Measurements from ENCODE around the gene TMEM130. TPM values are rescaled to one million over a fixed set of nuclear protein-coding genes. Genes with fewer than 3 reads are reported as not detected.
A peak's percentile ranks its signal among the peaks of the same experiment; 100 is the strongest.

TMEM130 gene, protein sequence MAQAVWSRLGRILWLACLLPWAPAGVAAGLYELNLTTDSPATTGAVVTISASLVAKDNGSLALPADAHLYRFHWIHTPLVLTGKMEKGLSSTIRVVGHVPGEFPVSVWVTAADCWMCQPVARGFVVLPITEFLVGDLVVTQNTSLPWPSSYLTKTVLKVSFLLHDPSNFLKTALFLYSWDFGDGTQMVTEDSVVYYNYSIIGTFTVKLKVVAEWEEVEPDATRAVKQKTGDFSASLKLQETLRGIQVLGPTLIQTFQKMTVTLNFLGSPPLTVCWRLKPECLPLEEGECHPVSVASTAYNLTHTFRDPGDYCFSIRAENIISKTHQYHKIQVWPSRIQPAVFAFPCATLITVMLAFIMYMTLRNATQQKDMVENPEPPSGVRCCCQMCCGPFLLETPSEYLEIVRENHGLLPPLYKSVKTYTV
- 0.37 and 6.2 TPM in 2 replicates for total RNA-seq (2014; rRNA removed; shearing (Covaris generic))

DNA sequence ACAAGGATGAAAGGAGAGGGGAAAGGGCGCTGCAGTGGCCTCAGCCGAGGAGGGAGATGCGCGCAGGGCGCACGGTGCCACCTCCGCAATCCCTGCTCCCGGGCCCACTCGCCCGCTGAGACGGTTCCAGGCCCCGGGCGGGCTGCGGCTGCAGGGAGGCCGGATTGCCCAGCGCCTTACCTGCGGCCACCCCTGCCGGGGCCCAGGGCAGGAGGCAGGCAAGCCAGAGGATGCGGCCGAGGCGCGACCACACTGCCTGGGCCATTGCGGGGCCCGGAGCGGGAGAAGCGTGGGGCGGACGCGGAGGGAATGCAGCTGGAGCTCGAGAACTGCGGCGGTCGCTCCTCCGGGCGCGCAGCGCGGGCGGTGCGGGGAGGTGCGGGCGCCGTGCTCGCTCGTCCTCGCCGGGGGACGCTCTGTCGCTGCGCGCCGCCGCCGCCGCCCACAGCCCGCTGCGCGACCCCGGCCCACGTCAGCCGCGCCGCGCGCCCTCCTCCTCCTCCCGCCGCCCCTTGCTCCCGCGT lies at the start of gene TMEM130:
TMEM130 (minus strand) TSS at position 418 of the 524 bp plus-strand sequence; CDS start at position 265, 153 bp downstream.
- no peak for DNase-seq (ENCODE audit: low read depth)

DNA sequence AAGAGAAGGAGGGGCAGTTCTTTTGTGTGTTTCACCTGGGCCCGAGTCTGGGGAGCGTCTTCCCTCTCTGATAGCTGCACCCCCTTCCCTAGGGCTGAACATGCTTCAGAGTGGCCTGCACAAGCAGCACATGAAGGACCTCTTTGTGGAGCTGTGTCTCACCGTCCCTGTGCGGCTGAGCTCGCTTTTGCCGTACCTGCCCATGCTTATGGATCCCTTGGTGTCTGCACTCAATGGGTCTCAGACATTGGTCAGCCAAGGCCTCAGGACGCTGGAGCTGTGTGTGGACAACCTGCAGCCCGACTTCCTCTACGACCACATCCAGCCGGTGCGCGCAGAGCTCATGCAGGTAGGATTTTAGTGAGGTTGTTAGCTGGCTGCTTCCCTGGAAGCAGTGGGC lies 47.5 kb upstream of the TMEM130 start:
- no peak for DNase-seq (ENCODE audit: low read depth)

DNA sequence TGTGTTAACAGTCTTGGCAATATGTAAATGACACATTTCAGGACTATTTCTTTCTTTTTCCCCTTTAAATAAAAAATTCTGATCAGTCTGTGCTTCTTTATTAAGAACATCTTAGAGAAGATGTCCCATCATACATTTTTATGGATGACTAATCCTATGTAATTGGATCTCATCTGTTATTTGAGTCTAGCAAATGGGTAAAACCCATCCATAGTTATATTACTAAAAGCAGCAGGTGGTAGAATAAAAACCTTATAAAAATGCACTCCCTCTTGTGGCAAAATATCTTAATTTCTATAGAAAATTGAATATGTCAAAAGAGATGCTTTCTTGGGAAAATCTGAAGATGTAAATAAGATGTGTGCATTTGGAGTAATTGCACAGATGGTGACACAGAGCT lies 43.8 kb upstream of the TMEM130 start:
- DNase-seq (ENCODE audit: low read depth), result peak; percentile 9

DNA sequence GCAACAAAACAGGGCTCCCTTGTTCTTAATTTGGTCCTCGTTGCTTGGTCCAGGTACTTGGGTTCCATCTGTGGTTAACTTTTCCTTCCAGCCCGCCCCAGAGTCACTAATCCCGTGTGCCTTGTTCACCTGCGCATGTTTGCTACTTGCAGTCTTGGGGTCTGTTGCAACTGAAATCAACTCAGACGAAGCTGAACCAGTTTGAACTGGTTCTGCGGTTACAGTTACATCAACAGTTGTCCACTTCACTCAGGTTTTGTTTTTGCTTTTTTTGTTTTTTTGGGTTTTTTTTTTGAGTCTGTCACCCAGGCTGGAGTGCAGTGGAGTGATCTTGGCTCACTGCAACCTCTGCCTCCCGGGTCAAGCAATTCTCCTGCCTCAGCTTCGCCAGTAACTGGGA lies 43.2 kb upstream of the TMEM130 start:
- DNase-seq (ENCODE audit: low read depth), result no peak

DNA sequence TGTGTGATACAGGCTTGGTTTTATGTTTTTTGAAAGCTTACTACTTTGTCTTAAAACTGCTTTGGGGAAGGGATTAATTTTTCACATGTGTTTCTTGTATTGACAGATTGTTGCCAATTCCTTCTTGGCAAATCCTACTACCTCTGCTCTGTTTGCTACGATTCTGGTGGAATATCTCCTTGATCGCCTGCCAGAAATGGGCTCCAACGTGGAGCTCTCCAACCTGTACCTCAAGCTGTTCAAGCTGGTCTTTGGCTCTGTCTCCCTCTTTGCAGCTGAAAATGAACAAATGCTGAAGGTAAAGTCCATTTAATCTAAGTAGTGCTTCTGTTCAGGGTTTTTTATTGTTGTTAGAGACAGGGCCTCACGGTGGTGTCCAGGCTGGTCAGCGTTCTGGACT lies 42.1 kb upstream of the TMEM130 start:
- no peak for DNase-seq (ENCODE audit: low read depth)

DNA sequence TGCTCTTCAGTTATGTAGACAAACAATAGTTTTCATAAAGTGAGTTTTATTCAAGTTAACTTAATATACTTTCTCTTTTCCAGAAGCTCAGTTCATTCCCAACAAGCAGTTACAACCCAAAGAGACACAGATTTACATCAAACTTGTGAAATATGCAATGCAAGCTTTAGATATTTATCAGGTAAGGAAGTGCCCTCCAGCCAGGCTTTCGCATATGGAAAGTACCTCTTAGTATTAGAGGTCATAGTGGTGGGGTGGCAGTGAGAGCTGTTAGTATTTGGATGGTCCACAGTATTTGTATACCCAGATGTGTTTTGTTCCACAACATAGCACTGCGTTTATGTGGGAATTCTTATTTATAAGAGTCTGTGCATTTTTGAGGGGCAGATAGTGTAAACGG lies 40.6 kb upstream of the TMEM130 start:
- DNase-seq (ENCODE audit: low read depth), result no peak

DNA sequence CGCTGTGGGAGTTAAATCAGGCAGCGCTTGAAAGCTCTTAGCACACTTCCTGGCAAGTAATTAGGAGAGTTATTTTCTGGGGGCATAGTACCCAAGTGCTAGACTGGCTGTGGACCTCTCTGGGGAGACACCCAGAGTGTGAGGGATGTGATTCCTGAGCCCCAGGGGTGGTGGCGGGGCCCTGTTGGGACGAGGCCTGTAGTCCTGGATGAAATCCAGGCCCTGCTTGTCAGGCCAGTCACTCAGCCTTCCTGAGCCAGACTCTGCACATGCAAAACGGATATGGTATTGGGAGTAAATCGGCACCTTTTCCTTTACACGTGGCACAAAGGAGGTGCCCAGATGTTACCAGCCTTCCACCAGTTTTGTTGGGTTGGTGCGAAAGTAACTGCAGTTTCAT lies 39.7 kb upstream of the TMEM130 start:
- no peak for DNase-seq (ENCODE audit: low read depth)

DNA sequence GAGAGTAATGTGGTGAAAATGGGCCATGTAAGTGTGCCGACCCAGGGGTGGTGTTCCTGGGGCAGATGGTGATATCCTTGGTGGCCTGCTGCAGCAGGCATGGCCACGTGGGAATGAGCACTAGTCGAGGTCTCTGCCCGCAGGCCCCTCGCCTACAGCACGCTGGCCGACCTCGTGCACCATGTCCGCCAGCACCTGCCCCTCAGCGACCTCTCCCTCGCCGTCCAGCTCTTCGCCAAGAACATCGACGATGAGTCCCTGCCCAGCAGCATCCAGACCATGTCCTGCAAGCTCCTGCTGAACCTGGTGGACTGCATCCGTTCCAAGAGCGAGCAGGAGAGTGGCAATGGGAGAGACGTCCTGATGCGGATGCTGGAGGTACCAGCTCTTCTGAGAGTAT lies 38.8 kb upstream of the TMEM130 start:
- DNase-seq (ENCODE audit: low read depth), result no peak

DNA sequence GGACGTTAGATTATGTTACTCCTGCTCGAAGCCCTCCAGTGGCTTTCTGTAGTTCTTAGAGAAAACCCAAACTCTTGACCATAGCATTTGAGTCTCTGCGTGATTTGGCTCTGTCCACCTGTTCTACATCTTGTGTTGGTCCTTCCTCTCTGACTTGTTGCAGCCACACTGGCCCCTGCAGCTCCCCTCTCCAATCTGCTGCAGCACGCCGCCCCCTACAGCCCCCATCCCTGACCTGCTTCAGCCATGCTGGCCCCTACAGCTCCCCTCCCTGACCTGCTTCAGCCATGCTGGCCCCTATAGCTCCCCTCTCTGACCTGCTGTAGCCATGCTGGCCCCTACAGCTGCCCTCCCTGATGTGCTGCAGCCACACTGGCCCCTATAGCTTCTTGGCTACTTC lies 37.8 kb upstream of the TMEM130 start:
- DNase-seq (ENCODE audit: low read depth), result no peak

DNA sequence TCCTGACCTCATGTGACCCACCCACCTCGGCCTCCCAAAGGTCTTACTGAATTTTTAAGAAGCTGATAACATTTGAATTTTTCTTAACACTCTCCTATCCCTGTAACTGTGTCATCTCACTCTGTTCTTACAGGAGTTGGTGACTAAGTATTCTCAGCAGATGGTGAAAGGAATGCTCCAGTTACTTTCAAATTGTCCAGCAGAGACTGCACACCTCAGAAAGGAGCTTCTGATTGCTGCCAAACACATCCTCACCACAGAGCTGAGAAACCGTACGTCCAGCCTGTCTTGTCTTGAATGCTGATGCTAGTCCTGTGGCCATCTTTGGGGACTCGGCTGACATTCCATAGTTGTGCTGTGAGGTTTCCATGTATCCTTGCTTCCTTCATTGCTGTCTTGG lies 33.4 kb upstream of the TMEM130 start:
- no peak for DNase-seq (ENCODE audit: low read depth)

DNA sequence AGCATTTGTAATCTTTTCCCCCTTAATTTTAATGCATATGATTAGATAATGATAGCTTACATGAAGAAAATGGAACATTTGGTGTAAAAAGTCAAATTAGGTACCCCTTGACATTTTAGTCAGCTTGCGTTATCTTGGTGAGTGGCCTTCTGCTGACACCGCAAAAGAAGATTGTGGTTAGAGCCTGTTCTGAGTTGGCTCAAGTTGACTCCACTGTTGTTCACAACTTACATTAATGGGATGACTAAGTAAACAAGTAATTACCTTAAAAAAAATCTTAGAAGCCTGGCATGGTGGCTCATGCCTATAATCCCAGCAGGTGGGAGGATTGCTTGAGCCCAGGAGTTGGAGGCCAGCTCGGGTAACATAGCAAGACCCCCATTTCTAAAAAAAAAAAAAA lies 32.7 kb upstream of the TMEM130 start:
- DNase-seq (ENCODE audit: low read depth), result no peak

DNA sequence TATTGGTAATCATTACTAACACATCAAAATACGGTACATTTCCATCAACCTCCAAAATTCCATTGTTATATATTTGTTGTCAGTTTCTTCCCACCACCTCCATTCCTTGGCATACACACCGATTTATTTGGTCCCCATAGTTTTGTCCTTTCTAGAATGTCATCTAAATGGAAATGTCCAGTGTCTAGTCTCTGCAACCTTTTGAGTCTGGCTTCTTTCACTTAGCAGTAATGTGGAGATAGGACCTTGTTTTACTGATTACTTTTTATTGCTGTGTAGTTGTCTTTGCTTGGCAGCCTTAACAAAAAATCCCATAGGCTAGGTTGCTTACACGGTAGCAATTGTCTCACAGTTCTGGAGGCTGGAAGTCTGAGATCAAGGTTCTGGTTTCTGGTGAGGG lies 31.0 kb upstream of the TMEM130 start:
- DNase-seq (ENCODE audit: low read depth), result no peak

DNA sequence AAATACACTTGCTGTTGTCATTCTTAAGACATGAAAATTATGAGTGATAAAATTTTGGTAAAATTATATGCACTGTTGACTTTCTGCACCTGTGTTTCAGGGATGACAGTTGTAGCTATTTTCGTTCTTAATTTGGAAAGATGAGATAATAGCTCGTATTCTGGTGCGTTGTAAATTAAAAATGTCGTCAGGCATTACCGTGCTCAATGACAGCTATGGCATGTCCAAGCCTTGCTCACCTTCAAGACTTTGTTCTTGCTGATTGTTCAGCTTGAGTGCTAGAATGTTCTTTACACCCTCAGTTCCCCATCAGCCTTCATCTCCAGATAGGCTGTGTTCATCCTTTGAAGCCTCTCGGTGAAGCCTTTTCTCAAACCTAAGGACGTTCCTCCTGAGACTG lies 30.0 kb upstream of the TMEM130 start:
- DNase-seq (ENCODE audit: low read depth), result no peak

DNA sequence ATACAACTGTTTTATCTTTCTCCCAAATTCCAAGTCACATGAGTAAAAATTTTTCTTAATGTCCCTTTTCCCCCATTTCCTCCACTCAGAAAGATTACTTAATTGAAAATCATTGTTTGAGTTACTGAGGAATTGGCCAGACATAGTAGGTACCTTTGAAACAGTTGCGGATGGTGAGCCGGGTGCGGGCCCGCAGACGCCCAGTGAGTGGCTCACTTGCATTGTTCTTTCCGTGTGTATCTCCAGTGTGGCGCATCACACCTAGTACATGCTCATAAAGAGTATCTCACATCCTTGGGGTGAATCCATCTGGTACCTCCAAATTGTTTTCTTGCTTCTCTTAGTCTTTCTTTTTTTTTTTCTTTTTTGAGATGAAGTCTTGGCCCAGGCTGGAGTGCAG lies 22.8 kb upstream of the TMEM130 start:
- no peak for DNase-seq (ENCODE audit: low read depth)

DNA sequence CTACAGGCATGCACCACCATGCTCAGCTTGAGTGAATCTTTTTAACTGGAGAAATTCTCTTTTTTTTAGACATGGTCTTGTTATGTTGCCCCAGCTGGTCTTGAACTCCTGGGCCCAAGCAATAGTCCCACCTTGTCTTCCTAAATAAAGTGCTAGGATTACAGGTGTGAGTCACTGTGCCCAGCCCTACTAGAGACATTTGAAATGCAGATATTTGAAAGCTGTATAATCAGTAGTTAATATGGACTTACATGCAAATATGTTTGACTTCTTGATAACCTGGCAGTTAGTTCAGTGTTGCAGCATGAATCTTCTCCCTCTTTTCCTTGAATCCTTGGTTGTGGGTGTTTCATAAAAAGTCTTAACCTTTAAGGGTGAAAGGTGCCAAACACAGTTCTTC lies 17.2 kb upstream of the TMEM130 start:
- DNase-seq (ENCODE audit: low read depth), result no peak

DNA sequence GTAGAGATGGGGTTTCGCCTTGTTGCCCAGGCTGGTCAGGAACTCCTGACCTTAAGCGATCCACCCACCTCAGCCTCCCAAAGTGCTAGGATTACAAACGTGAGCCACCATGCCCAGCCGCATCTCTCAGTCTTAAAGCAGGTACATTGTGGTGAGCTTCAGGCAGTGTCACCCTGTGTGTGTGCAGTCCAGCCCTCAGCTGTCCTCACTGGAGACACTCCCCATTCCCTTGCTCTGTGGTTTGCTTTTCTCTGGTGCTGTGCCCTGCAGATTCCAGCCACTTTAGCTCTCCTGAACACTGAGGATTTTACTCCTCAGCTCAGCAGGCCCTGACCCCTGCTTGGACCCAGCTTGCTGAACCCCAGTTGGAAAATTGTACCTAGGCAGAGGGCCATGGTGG lies 14.6 kb upstream of the TMEM130 start:
- DNase-seq (ENCODE audit: low read depth), result no peak

DNA sequence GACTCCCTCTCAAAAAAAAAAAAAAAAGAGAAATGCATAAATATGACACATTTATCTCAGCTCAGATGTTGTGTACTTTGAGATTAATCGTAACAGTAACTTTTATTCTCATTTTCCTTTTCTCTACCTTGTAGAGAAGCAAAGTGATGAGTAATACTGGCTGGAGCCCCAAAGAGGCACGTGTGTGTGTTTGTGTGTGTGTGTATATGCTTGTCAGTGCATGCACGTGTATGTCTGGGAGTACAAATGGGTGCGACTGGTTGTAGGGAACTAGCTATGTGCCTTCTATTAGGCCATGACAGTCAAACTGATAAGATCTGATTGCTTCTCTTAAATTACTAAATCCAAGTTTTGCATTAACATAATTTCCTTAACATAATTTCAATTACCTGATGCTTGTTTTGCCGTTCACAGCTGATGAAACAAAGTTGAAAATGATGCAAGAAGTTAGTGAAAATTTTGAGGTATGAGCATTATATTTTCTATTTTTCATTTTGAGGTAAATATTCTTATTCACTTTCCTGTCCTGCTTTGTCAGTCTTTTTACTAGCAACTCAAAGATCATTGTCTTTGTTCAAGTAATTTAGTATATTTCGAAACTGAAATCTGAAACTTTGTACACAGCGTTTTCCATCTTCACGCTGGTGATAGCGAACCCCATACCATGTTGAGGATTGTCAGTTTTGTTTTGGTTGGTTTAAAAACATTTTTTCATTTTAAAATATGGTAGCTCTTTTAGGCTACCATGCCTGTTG lies 11.9 kb upstream of the TMEM130 start:
- DNase-seq (ENCODE audit: low read depth), result no peak

DNA sequence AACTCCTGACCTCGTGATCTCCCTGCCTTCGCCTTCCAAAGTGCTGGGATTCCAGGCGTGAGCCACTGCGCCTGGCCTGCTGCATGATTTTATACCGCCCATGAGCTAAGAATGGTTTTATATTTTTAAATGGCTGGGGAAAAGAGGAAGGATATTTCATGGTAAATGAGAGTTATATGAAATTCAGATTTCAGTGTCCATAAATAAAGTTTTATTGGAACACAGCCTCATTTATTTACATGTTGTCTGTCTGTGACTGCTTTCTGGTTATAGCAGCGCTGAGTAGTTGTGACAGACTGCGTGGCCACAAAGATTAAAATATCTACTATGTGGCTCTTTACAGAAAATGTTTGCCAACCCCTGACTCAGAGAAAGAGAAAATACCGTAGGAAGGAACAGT lies 10.7 kb upstream of the TMEM130 start:
- no peak for DNase-seq (ENCODE audit: low read depth)

DNA sequence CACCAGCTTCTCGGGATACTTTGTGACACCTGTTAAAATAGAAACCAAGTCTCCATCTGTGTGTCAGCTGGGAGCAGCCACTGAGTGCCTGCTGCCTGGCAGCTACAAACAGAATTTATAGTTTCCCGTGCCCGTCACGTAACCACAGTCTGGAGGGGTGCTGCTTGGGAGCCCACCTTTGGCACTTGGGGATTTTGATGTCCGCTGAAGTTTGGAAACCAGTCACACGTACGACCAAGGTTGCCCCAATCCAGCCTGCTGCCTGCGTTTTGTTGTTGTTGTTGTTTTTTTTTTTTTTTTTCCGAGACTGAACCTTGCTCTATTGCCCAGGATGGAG lies 10.1 kb upstream of the TMEM130 start:
- DNase-seq (ENCODE audit: low read depth), result no peak

DNA sequence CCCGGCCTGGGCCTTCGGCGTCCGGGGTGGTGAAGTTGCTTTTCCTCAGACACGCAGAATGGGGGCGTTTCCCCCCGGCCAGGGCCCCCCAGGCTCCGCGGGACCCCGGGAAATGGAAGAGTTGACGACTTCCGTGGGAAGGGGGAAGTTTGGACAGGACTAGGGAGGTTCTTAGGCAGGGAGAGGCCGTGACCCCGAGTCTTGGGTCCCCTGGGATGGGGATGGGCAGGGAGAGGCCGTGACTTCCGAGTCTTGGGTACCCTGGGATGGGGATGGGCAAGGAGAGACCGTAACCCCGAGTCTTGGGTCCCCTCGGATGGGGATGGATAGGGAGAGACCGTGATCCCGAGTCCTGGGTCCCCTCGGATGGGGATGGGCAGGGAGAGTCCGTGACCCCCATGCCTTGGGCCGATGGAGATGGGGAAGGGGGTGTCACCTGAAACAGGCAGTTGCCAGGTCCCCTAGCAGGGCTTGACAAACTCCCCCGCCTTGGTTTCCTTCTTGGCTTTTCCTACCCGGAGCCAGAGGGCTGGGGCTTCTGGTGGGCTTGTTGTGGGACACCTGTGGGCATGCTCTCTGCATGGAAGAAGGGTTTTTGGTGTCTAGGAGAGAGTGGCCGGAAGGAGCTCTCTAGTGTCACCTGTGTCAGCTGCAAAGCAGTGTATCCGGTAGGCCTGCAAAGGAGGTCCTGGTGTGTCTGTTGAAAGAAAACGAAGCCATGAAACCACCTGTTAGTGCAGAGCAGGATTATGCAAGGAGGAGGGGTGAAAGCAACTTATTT lies 9.6 kb upstream of the TMEM130 start:
- peak; percentile 19 for DNase-seq (ENCODE audit: low read depth)

DNA sequence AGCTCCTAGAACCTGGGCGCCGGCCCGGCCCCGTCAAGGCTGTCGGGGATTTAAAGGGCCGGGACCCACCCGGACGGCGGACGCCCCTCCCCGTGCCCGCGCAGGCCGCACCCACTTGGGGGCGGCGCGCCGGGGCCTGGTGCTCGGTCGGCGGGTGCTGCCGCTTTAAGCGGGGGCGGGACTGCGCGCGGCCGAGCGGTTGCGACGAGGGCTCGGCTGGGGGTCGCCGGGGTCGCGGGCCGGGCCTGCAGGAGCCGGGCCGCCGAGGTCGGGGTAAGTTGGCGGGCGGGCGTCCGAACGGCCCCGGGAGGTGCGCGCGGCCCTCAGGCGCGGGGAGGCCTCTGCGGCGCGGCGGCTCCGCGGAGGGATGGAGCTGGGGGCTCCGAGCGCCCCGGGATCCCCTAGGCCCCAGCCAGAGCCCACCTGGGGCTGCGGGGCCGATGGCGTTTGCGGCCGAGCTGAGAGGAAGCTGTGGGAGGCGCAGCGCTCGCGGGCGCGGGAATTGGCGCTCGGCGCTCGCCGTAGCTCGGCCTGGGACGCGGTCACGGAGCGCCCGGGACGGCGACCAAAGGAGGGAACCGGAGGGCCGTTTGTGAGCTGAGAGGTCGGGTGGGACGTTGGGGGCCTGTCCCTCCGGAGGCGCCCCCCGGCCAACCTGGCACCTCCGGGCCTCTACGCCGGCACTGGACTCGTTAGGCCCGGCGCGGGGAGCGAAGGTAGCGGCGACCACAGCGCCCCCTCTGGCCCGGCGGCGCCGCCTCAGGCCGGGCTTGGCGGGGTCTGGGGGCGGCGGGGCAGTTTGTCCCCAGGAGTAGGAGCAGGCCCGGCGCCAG lies 8.8 kb upstream of the TMEM130 start, which contains the start of gene TRRAP:
TRRAP (plus strand) TSS at position 168 of the 833 bp plus-strand sequence. CDS start 2,619 bp downstream, outside the sequence.
- peak; percentile 58 for DNase-seq (ENCODE audit: low read depth)
